ENCODE results near the gene STARD13.

- TF ChIP-seq CTCF (IDR thresholded peaks at IDR 0.05; ENCODE audit: insufficient read depth, low read length, poor library complexity, severe bottlenecking) (no peak), EZH2phosphoT487 (conservative IDR thresholded peaks at IDR 0.05; ENCODE audit: low read length) (no peak)
These were observed 25.1 kb downstream of the STARD13 start for GRCh38 chr13:33260168-33261098.
